ENCODE measurements around the gene SLC35C1. TPM values are rescaled to one million over a fixed set of nuclear protein-coding genes. Genes with fewer than 3 reads are reported as not detected.

SLC35C1 gene
- total RNA-seq, 4 donors from 2014 or later, result 20.5 to 33.5 (median 27.2) TPM

DNA sequence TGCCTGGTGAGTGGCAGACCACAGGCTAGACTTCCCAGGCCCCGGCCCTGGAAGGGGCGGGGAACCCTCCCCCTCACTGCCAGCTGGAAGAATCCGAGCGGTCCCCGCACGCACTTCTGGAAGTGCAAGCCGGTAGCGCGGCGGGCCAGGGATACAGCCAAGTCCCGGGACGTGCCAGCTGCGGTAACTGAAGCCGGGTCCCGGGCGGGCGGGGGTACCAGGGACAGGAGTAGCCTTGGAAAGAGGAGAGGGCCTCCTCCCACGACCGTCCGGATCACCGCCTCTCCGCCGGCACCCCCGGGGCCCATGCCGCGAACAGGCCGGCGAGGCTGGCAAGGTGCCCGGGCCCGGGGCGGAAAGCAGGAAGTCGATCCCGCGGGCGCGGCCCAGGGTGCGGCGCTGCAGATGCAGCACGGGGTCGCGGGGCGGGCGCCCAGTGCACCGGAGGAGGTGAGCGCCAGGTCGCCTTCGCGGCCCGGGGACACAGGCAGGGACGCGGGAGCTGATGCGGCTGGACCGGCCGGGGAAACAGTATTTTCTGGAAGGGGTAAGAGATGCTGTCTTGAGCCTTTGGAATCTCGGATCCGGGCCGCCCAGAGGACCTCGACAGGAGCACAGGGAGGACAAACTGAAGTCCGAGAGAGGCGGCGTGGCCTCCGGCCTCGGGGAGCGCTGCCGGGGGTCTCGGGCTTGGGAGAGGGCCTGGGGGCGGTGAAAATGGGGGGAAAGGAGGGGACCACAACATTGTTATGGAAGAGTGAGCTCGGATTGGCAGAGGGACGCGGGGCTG, 783 bp upstream of the SLC35C1 start:
- Histone ChIP-seq H3K27ac (peak overlapping the region; percentile 79 to 95 (median 91)), H3K4me1 (peaks cover 0 to 45% (median 32%) of the 10 kb centered on the region in 4 donors), H3K36me3 (peaks cover 0 to 9% (median 0%) of the 10 kb centered on the region in 3 donors), H3K27me3 (no peaks in the 10 kb centered on the region), H3K4me3 (peak overlapping the region; percentile 69 to 76 (median 74)), H3K9me3 (no peaks in the 10 kb centered on the region)
- TF ChIP-seq, protein P1, sequence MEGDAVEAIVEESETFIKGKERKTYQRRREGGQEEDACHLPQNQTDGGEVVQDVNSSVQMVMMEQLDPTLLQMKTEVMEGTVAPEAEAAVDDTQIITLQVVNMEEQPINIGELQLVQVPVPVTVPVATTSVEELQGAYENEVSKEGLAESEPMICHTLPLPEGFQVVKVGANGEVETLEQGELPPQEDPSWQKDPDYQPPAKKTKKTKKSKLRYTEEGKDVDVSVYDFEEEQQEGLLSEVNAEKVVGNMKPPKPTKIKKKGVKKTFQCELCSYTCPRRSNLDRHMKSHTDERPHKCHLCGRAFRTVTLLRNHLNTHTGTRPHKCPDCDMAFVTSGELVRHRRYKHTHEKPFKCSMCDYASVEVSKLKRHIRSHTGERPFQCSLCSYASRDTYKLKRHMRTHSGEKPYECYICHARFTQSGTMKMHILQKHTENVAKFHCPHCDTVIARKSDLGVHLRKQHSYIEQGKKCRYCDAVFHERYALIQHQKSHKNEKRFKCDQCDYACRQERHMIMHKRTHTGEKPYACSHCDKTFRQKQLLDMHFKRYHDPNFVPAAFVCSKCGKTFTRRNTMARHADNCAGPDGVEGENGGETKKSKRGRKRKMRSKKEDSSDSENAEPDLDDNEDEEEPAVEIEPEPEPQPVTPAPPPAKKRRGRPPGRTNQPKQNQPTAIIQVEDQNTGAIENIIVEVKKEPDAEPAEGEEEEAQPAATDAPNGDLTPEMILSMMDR (IDR thresholded peaks at IDR 0.05), result no peak
- TF ChIP-seq EP300 (IDR thresholded peaks at IDR 0.05), result no peak
- no peak for TF ChIP-seq POLR2A (IDR thresholded peaks at IDR 0.05)
- peak; percentile 62 to 72 for DNase-seq (ENCODE audit: low spot score in 2 of 2)
- 0 to 1% methylated on average over 41 to 51 of the region's 70 CpGs for WGBS, 2 donors

DNA sequence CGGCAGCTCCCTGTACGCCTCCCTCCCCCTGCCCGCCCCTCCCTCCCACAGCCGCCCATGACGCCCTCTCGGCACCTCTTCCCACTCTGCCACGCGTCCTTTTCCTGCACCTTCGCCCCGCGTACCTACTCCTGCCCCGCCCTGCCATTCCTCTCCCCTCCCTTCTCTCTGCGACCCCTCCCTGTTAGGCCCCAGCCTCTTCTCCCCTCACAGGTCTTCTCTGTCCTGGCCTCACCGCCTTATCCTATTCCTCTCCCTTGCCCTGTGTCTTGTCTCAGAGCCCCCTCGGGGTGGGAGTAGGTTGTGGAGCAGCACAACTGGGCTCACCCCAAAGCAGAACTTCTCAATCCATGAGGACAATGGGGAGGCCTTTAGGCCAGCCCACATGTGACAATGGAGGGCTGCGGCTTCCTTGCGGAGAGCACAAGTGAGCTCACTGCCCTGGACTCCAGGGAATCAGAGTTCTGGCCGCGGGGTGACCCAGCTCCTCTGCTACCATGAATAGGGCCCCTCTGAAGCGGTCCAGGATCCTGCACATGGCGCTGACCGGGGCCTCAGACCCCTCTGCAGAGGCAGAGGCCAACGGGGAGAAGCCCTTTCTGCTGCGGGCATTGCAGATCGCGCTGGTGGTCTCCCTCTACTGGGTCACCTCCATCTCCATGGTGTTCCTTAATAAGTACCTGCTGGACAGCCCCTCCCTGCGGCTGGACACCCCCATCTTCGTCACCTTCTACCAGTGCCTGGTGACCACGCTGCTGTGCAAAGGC, 539 bp downstream of the SLC35C1 start:
- peaks cover 0 to 20% (median 0%) of the 10 kb centered on the region in 3 donors for H3K36me3 ChIP-seq
- WGBS, 2 donors, result 17% methylated on average over 23 to 25 of the region's 29 CpGs
- no peaks in the 10 kb centered on the region for H3K27me3 ChIP-seq
- H3K4me3 ChIP-seq, result peak overlapping the region; percentile 69 to 76 (median 74)
- TF ChIP-seq EP300 (IDR thresholded peaks at IDR 0.05) (no peak), POLR2A (IDR thresholded peaks at IDR 0.05) (no peak)
- TF ChIP-seq, protein P1 (IDR thresholded peaks at IDR 0.05), result no peak
- peaks cover 0 to 56% (median 32%) of the 10 kb centered on the region in 4 donors for H3K4me1 ChIP-seq
- H3K27ac ChIP-seq, result peak overlapping the region; percentile 79 to 95 (median 91)
- no peak for DNase-seq (ENCODE audit: low spot score in 2 of 2)
- no peaks in the 10 kb centered on the region for H3K9me3 ChIP-seq

DNA sequence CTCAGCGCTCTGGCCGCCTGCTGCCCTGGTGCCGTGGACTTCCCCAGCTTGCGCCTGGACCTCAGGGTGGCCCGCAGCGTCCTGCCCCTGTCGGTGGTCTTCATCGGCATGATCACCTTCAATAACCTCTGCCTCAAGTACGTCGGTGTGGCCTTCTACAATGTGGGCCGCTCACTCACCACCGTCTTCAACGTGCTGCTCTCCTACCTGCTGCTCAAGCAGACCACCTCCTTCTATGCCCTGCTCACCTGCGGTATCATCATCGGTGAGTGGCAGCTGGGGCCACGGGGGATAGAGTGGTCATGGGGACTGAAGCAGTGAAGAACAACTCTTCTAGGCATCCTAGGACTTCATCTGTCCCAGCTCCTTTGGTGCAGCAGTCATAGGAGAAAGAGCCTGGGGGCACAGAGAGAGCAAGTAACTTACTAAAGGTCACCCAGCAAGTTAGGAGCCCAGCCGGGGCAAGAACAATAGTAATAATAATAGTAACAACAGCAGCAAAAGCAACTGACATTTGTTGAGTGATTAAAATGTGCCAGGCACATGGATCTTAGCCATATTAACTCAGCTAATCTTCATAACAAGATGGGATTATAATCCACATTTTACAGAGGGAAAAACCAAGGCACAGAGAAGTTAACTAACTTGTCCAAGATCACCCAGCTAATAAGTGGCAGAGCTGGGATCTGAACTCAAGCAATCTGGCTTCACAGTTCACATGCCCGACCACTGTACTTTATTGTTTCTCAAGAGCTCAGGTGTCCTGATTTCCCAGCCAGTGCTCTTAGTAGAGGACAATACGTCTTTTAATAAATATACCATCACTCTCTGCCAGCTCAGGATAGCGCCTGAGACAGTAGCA, 1.4 kb downstream of the SLC35C1 start:
- H3K9me3 ChIP-seq, result no peaks in the 10 kb centered on the region
- 72 to 76% methylated on average over 20 of the region's 20 CpGs for WGBS, 2 donors
- peak overlapping the region; percentile 69 to 76 (median 74) for H3K4me3 ChIP-seq
- TF ChIP-seq POLR2A (IDR thresholded peaks at IDR 0.05), result no peak
- TF ChIP-seq, protein P1 (IDR thresholded peaks at IDR 0.05), result no peak
- H3K27ac ChIP-seq, result peak overlapping the region in 3 of 4 donors; percentile 90 to 95 (median 92)
- H3K27me3 ChIP-seq, result no peaks in the 10 kb centered on the region
- peaks cover 0 to 56% (median 32%) of the 10 kb centered on the region in 4 donors for H3K4me1 ChIP-seq
- peaks cover 0 to 28% (median 0%) of the 10 kb centered on the region in 3 donors for H3K36me3 ChIP-seq
- DNase-seq (ENCODE audit: low spot score in 2 of 2), result no peak

DNA sequence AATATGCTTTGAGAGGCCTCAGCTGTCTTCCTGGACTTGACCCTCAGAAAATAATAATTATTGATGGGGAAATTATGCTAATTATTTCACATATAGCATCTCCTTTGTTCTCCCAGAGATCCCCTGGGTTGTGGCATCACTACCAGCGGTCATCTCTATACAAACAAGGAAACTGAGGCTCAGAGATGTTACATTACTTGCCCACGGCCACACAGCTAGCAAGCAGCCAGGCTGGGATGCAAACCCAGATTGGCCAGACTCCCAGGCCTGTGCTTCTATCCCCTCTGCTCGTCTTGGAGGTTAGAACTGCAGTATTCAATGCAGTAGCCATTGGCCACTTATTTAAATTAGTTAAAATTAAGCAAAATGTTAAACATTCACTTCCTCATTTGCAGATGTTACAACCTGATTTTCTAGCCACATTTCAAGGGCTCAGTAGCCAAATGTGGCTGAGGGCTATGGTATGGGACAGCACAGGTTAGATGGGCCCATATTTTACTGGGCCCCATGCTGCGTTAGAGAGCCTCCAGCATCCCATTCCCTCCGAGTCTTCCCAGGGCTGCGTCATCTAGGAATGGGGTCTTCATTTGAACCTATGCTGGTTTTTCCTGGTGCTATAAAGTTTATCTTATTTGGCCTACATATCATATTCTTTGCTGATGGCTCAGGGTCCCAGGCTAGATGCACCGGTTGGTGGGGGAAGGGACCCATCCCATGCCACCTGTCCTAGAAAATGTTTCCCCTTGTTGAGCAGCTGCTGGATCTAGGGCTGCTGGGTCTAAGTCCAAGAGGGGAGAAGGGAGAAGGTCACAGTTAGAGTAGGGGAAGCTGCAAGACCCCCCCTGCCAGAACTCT, 2.2 kb downstream of the SLC35C1 start:
- TF ChIP-seq, protein P1 (IDR thresholded peaks at IDR 0.05), result no peak
- TF ChIP-seq POLR2A (IDR thresholded peaks at IDR 0.05) (no peak), EP300 (IDR thresholded peaks at IDR 0.05) (no peak)
- Histone ChIP-seq H3K36me3 (peaks cover 0 to 37% (median 0%) of the 10 kb centered on the region in 3 donors), H3K27ac (no peak overlapping the region), H3K9me3 (no peaks in the 10 kb centered on the region), H3K4me1 (peaks cover 0 to 56% (median 32%) of the 10 kb centered on the region in 4 donors), H3K4me3 (peak overlapping the region in 2 of 4 donors; percentile 69 to 76), H3K27me3 (no peaks in the 10 kb centered on the region)
- DNase-seq (ENCODE audit: low spot score in 2 of 2), result no peak
- WGBS, 2 donors, result 58 to 62% methylated on average over 7 of the region's 7 CpGs
